RWPE2 (cell line): Measurements from ENCODE around the gene ITPRID1.

Source experiments
- ATAC-seq: fragments of 200-7000 bp; cut with Tn5 transposase; 3 replicates; pipeline ENCODE4 v1.9.1; 2021; ENCODE audit warnings: low read depth
- DNase-seq: peaks from one replicate; pipeline ENCODE4 v3.0.0-alpha.2; 2020; ENCODE audit warnings: low spot score
- H3K27ac ChIP-seq: fragments of 450-650 bp; 2 replicates; pipeline ENCODE4 v1.5.1; 2017; ENCODE audit warnings: mild to moderate bottlenecking; ENCODE audit not compliant: poor library complexity, severe bottlenecking
- H3K27me3 ChIP-seq: fragments of 250-450 bp; sonication (Bioruptor Pico); 2 replicates; pipeline ENCODE4 v1.5.1; 2021; ENCODE audit warnings: mild to moderate bottlenecking, moderate library complexity; ENCODE audit not compliant: insufficient read depth, poor library complexity, severe bottlenecking
- H3K36me3 ChIP-seq: fragments of 250-450 bp; sonication (Bioruptor Pico); 2 replicates; pipeline ENCODE4 v1.5.1; 2020; ENCODE audit warnings: low read depth, mild to moderate bottlenecking, moderate library complexity
- H3K4me1 ChIP-seq: fragments of 250-450 bp; sonication (Bioruptor Pico); 2 replicates; pipeline ENCODE4 v1.5.1; 2021; ENCODE audit warnings: mild to moderate bottlenecking, moderate library complexity; ENCODE audit not compliant: insufficient read depth, poor library complexity, severe bottlenecking
- H3K4me3 ChIP-seq: fragments of 250-450 bp; sonication (Bioruptor Pico); 2 replicates; pipeline ENCODE4 v1.5.1; 2021; ENCODE audit warnings: mild to moderate bottlenecking, moderate library complexity; ENCODE audit not compliant: severe bottlenecking
- H3K9me3 ChIP-seq: fragments of 250-450 bp; sonication (Bioruptor Pico); 2 replicates; pipeline ENCODE4 v1.5.1; 2021; ENCODE audit warnings: mild to moderate bottlenecking, moderate library complexity; ENCODE audit not compliant: severe bottlenecking
- TF ChIP-seq, protein P1 (sequence below): fragments of 450-650 bp; IDR thresholded peaks from one replicate; pipeline ENCODE4 v1.5.1; 2017; ENCODE audit warnings: mild to moderate bottlenecking, moderate library complexity; ENCODE audit not compliant: poor library complexity, severe bottlenecking

Gene ITPRID1

DNA sequence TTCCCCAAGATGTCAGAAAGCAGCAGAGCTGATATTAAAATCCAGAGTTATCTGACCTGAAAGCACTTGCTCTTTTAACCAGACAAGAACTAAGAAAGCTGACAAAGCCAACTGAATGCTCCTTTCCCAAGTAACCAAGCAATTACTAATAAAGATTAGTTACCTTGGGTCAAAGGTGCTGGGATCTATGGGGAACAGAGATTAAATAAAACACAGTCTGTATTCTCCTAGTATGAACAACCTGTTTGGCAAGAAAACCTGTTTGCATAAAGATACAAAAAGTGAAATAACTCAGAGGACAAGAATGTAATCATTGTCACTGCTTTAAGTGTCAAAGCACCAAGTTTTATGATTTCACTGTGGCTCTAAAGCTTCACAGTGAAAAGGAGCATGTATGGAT is 35.7 kb downstream of the ITPRID1 start:
- no peak for ATAC-seq
- TF ChIP-seq, protein P1, sequence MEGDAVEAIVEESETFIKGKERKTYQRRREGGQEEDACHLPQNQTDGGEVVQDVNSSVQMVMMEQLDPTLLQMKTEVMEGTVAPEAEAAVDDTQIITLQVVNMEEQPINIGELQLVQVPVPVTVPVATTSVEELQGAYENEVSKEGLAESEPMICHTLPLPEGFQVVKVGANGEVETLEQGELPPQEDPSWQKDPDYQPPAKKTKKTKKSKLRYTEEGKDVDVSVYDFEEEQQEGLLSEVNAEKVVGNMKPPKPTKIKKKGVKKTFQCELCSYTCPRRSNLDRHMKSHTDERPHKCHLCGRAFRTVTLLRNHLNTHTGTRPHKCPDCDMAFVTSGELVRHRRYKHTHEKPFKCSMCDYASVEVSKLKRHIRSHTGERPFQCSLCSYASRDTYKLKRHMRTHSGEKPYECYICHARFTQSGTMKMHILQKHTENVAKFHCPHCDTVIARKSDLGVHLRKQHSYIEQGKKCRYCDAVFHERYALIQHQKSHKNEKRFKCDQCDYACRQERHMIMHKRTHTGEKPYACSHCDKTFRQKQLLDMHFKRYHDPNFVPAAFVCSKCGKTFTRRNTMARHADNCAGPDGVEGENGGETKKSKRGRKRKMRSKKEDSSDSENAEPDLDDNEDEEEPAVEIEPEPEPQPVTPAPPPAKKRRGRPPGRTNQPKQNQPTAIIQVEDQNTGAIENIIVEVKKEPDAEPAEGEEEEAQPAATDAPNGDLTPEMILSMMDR, result no peak

DNA sequence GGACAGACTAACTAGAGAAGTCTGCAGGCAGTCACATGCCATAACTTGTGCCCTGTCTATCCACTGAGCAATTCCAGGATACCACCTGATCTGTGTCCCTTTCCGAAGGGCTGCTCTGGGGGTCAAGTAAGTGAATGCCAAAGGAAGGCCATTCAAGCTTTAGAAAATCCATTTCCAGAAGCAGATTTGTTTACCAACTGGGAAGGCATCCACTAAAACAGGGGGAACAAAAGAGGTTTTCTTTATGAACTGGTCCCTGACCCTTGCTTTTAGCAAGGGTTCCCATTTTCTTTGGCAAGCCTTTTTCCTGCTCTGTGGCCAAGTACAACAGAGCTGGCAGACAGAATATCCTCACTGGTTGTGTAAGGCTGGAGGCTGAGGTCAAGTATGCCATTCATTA is 36.5 kb downstream of the ITPRID1 start:
- no peak for ATAC-seq
- no peaks in the 10 kb centered on the region for H3K4me1 ChIP-seq
- H3K36me3 ChIP-seq, result no peaks in the 10 kb centered on the region
- TF ChIP-seq, protein P1, result no peak
- no peak for DNase-seq
- H3K4me3 ChIP-seq, result no peak overlapping the region
- H3K9me3 ChIP-seq, result no peaks in the 10 kb centered on the region
- H3K27me3 ChIP-seq, result no peaks in the 10 kb centered on the region
- H3K27ac ChIP-seq, result no peak overlapping the region

More for the DNA sequence above, 35.7 kb downstream of the ITPRID1 start:
- Histone ChIP-seq H3K4me1 (no peaks in the 10 kb centered on the region), H3K27me3 (no peaks in the 10 kb centered on the region), H3K36me3 (no peaks in the 10 kb centered on the region), H3K9me3 (no peaks in the 10 kb centered on the region), H3K4me3 (no peak overlapping the region), H3K27ac (no peak overlapping the region)
- DNase-seq, result no peak

DNA sequence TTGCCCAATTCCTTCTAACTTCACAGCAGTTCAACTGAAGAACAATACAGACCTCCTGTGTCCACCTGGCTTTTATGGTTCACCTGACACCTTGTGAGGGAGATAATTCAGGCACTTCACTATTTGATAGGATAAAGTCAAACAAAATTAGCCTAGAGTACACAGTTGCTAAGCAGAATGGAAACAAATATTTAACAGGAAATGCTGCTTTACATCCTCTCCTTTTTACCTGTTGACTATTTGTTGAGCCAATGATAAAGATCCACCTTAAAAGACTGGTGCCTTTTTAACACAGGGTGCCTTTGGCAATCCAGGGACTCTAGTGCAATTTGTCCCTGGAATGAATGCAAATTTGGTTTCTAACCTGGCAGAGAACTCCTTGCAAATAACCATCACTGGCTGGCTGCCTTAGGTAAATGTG is 39.8 kb downstream of the ITPRID1 start:
- ATAC-seq, result no peak
- TF ChIP-seq, protein P1, result no peak
- Histone ChIP-seq H3K9me3 (no peaks in the 10 kb centered on the region), H3K4me3 (no peak overlapping the region), H3K4me1 (no peaks in the 10 kb centered on the region), H3K27me3 (no peaks in the 10 kb centered on the region), H3K27ac (no peak overlapping the region), H3K36me3 (no peaks in the 10 kb centered on the region)
- no peak for DNase-seq

DNA sequence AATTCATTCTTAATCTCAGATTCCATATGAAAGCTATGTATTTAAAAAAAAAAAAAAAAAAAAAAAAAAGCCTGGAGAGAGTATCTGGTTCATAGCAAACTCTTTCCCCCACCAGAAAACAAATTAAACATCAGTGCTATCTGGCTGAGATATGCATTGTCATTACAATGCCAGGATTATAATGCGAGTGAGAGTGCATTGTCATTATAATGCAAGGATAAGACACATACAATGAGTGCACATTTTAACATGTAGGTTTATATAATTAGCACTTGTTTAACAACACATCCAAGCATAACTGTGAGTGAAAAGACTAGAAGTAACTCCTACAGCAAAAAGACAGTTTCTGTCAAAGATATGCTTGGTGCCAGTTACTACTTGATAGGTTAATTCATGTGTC is 48.1 kb downstream of the ITPRID1 start:
- H3K4me3 ChIP-seq, result no peak overlapping the region
- no peaks in the 10 kb centered on the region for H3K36me3 ChIP-seq
- ATAC-seq, result no peak
- TF ChIP-seq, protein P1, result no peak
- no peak for DNase-seq
- no peaks in the 10 kb centered on the region for H3K9me3 ChIP-seq
- no peaks in the 10 kb centered on the region for H3K4me1 ChIP-seq
- H3K27me3 ChIP-seq, result no peaks in the 10 kb centered on the region
- H3K27ac ChIP-seq, result no peak overlapping the region

DNA sequence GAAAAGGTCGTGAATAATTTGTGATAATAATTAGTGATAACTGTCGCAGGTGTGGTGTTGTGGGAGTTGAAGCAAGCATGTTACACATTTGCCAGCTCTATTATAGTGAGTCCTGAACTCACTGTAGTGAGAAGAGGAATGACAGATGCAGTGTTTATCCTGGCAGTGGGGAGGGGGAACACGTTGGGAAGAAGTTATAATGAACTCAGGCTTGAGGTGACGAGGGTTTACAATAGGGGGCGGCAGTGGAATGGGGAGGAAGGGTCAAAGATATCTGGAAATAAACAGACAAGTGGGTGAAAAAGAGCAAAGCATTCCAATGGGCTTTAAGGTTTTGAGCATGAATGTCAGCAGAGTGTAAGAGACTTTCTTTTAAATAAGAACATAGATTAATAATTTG is 49.6 kb downstream of the ITPRID1 start:
- no peak overlapping the region for H3K27ac ChIP-seq

More for the DNA sequence above, 49.6 kb downstream of the ITPRID1 start:
- DNase-seq (no peak), ATAC-seq (no peak)
- Histone ChIP-seq H3K4me3 (no peak overlapping the region), H3K36me3 (no peaks in the 10 kb centered on the region), H3K27me3 (no peaks in the 10 kb centered on the region), H3K9me3 (no peaks in the 10 kb centered on the region), H3K4me1 (no peaks in the 10 kb centered on the region)
- TF ChIP-seq, protein P1, result no peak
